OCI-LY3 (cell line): Measurements from ENCODE around the gene ATP2A1.

Source experiments
- CTCF ChIP-seq: fragments of 200-600, 300-600 bp; sonication (generic); IDR thresholded peaks from 2 replicates; pipeline ENCODE4 v1.5.1; 2014; ENCODE audit warnings: antibody characterized with exemption, low read length, low read depth
- EZH2phosphoT487 ChIP-seq: fragments of 200-600 bp; shearing (Covaris generic); IDR thresholded peaks from 2 replicates; pipeline ENCODE4 v1.6.1; 2018; ENCODE audit warnings: antibody characterized with exemption, mixed run types, low read depth

GRCh38 chr16:28904828-28905227, 26.5 kb downstream of the ATP2A1 start:
- no peak for TF ChIP-seq CTCF
- no peak for TF ChIP-seq EZH2phosphoT487
